Measurements from ENCODE around the gene NCOA7.

- TF ChIP-seq, protein P1, sequence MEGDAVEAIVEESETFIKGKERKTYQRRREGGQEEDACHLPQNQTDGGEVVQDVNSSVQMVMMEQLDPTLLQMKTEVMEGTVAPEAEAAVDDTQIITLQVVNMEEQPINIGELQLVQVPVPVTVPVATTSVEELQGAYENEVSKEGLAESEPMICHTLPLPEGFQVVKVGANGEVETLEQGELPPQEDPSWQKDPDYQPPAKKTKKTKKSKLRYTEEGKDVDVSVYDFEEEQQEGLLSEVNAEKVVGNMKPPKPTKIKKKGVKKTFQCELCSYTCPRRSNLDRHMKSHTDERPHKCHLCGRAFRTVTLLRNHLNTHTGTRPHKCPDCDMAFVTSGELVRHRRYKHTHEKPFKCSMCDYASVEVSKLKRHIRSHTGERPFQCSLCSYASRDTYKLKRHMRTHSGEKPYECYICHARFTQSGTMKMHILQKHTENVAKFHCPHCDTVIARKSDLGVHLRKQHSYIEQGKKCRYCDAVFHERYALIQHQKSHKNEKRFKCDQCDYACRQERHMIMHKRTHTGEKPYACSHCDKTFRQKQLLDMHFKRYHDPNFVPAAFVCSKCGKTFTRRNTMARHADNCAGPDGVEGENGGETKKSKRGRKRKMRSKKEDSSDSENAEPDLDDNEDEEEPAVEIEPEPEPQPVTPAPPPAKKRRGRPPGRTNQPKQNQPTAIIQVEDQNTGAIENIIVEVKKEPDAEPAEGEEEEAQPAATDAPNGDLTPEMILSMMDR (IDR thresholded peaks at IDR 0.05; ENCODE audit: borderline replicate concordance, extremely low read depth, low read length, poor library complexity, severe bottlenecking): peak; percentile 16
- no peak for TF ChIP-seq EZH2 (IDR thresholded peaks at IDR 0.05; ENCODE audit: borderline replicate concordance, low read depth, low read length, severe bottlenecking)
Measured at GRCh38 chr6:125746731-125747588, 43.8 kb upstream of the NCOA7 start.

Data from DND-41 (cell line).